Heart left ventricle (tissue), 16 donors: Measurements from ENCODE around the gene EPB41. TPM values are rescaled to one million over a fixed set of nuclear protein-coding genes. Genes with fewer than 3 reads are reported as not detected.

ENCODE experiments used
- ATAC-seq, 4 donors: fragments of 200-7000 bp; cut with Tn5 transposase; one replicate each; pipeline ENCODE4 v1.9.1; 2020 to 2022; ENCODE audit warnings: moderate library complexity in 4 of 4, mild to moderate bottlenecking in 3 of 4, moderate number of reproducible peaks in 1 of 4
- DNase-seq, 5 donors: peaks; one replicate each; pipeline ENCODE4 v3.0.0-alpha.2; 2020
- H3K27ac ChIP-seq, 12 donors: fragments of 200-600 bp; sonication (generic) in 4 of 12; one replicate each; pipeline versions ENCODE4 v1.5.0 to v1.8.0; 2016 to 2022; ENCODE audit warnings: mild to moderate bottlenecking in 2 of 12
- H3K27me3 ChIP-seq, 9 donors: fragments of 200-600 bp; sonication (generic) in 2 of 9; one replicate each; pipeline versions ENCODE4 v1.5.1 to v1.8.0; 2016 to 2022; ENCODE audit warnings: mild to moderate bottlenecking in 3 of 9
- H3K36me3 ChIP-seq, 9 donors: fragments of 200-600 bp; sonication (generic) in 2 of 9; one replicate each; pipeline versions ENCODE4 v1.5.0 to v1.8.0; 2018 to 2022; ENCODE audit warnings: mild to moderate bottlenecking in 2 of 9
- H3K4me1 ChIP-seq, 12 donors: fragments of 200-600 bp; sonication (generic) in 4 of 12; one replicate each; pipeline versions ENCODE4 v1.5.0 to v1.8.0; 2016 to 2022; ENCODE audit warnings: mild to moderate bottlenecking in 3 of 12
- H3K4me3 ChIP-seq, 12 donors: fragments of 200-600 bp; sonication (generic) in 4 of 12; one replicate each; pipeline versions ENCODE4 v1.5.0 to v1.8.0; 2017 to 2022; ENCODE audit warnings: mild to moderate bottlenecking in 9 of 12, moderate library complexity in 4 of 12
- H3K9me3 ChIP-seq, 12 donors: fragments of 200-600 bp; sonication (generic) in 4 of 12; one replicate each; pipeline versions ENCODE4 v1.5.0 to v1.8.0; 2016 to 2022; ENCODE audit warnings: mild to moderate bottlenecking in 1 of 12
- POLR2A ChIP-seq, 2 donors: fragments of 450-650 bp; IDR thresholded peaks; one replicate each; pipeline ENCODE4 v1.6.1; 2017; ENCODE audit warnings: antibody characterized with exemption in 2 of 2, mild to moderate bottlenecking in 2 of 2, moderate library complexity in 2 of 2
- WGBS, 4 donors: extraction: QIAGEN DNeasy Blood & Tissue Kit in 2 of 4; methylation state at CpG; one replicate each; pipeline versions ENCODE4 v1.1.5 to v1.1.7; 2013 to 2018; 5-methylcytosine and 5-hydroxymethylcytosine counted together
- intact Hi-C, 10 donors: fragments of 100-400 bp; cut with DNase I; formaldehyde crosslinking; loops; one replicate each; pipeline versions ENCODE4 v1.11.1 to v1.14.2; 2022
- polyA plus RNA-seq, 2 donors: library from polyadenylated mRNA; stranded (reverse); fragments of 200-250 nt; gene quantifications; one replicate each; pipeline ENCODE4 v1.2.3, GENCODE V29; 2013
- total RNA-seq, 9 donors: library from RNA; depleted of rRNA in 2 of 9; stranded (reverse); fragments of >200 nt in 2 of 9; fragmentation: NEBNext Ultra II Directional in 3 of 9; extraction: Animal tissue kit (Norgen Biotek cat#: 25700) in 3 of 9; gene quantifications; one replicate each; pipeline versions ENCODE4 v1.1.0 to v1.2.4, GENCODE V29; 2016 to 2023
- TF ChIP-seq, protein P1 (sequence below), 12 donors: fragments of 200-600 bp; sonication (generic) in 4 of 12; IDR thresholded peaks; one replicate each; pipeline versions ENCODE4 v1.5.0 to v1.8.0; 2018 to 2022; ENCODE audit warnings: antibody characterized with exemption in 12 of 12, mild to moderate bottlenecking in 5 of 12
- donor health status: ischemic (EF 13 %, LVEDD 7.1; RV severe dilation, severe dysfunction).
- donor health status: healthy with polysubstance abuse.
- donor health status: DM: no; HTN: yes; CAD: no.
- donor health status: DM: no; HTN: no; CAD: no.
- donor health status: ischemic (EF 25% LVEDD 6.9; RV normal size, moderate dysfunction).
- donor health status: ischemic (EF 25% LVEDD 5.7; RV mildly dilated, moderate dysfunction).
- donor health status: healthy.
- donor health status: DM: yes; HTN: yes; CAD: no.
- donor health status: ischemic (EF 35%, LVEDD 5.7; RV mildly dilated, moderate dysfunction).
- donor health status: nonischemic (EF 11% LVEDD 7.7; RV severe dilation, severe dysfunction).
- donor health status: DM: yes; HTN: yes; CAD: no.
- donor health status: PGD.
- donor health status: ischemic (EF 29% LVEDD 5.4; RV normal size, mild dysfunction).
- donor health status: nonischemic (EF 23%, LVEDD 6.1; RV moderate dilation, normal function).

Gene EPB41
- total and polyA plus RNA-seq, 11 donors: 7.8 to 34.4 (median 20.1) TPM

DNA sequence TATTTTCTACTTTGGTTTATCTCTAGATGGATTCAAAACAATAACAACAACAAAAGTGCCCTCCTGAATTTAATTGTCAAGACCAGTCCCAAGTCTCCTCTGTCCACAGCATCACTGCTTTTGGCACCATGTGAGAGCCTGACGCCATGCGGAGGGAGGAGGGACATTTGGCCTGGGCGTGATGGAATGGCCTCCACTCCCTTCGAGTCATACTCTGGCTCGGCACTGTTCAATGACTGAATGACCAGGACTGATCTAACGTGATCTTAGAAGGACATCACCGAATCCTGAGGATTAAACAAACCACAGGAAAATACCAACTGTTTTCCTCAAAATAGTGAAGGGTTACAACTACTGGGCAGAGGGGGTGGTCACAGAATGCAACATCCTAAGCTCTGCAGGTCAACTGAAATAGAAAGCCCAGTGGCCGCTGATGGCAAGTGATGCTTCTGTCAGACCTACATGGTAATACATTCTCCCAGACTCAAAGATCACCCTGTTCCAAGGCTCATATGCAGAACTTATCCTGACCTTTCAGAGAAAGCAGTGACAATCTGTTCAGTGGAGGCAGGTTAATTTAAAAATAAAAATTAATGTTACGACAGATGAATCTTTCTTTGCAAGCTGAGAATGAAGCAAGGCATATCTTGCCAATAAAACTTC lies 248.2 kb downstream of the EPB41 start:
- H3K4me3 ChIP-seq: no peak overlapping the region
- DNase-seq: peak in 3 of 5 donors; percentile 15 to 54 (median 49)
- 65 to 78% (median 70%) methylated on average over 9 of the region's 9 CpGs for WGBS, 4 donors
- TF ChIP-seq POLR2A (IDR thresholded peaks at IDR 0.05): no peak
- TF ChIP-seq, protein P1, sequence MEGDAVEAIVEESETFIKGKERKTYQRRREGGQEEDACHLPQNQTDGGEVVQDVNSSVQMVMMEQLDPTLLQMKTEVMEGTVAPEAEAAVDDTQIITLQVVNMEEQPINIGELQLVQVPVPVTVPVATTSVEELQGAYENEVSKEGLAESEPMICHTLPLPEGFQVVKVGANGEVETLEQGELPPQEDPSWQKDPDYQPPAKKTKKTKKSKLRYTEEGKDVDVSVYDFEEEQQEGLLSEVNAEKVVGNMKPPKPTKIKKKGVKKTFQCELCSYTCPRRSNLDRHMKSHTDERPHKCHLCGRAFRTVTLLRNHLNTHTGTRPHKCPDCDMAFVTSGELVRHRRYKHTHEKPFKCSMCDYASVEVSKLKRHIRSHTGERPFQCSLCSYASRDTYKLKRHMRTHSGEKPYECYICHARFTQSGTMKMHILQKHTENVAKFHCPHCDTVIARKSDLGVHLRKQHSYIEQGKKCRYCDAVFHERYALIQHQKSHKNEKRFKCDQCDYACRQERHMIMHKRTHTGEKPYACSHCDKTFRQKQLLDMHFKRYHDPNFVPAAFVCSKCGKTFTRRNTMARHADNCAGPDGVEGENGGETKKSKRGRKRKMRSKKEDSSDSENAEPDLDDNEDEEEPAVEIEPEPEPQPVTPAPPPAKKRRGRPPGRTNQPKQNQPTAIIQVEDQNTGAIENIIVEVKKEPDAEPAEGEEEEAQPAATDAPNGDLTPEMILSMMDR (IDR thresholded peaks at IDR 0.05): no peak
- ATAC-seq: peak in 3 of 4 donors; percentile 75 to 83 (median 76)
- H3K27ac ChIP-seq: peak overlapping the region in 1 of 12 donors; percentile 5
- H3K27me3 ChIP-seq: no peaks in the 10 kb centered on the region
- H3K36me3 ChIP-seq: peaks cover 0 to 95% (median 72%) of the 10 kb centered on the region in 9 donors
- intact Hi-C loops: no loop called here
- peaks cover 3 to 65% (median 30%) of the 10 kb centered on the region in 12 donors for H3K4me1 ChIP-seq
- H3K9me3 ChIP-seq: no peaks in the 10 kb centered on the region

DNA sequence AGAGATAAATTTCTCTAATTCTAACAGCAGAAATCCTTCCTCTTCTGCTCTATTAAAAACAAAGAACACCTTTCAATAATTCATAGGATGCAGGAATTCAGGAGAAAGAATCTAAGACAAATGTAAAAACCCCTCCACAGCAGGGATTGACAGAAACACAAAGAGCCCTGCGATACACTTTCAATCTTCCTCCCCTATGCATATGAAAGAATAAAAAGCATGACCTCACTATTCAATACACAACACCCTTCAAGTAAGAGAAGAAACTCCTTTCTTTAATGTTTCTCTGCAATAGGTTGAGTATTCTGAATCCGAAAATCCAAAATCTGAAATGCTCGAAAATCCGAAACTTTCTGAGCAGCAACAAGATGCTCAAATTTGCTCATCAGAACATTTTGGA lies 250.2 kb downstream of the EPB41 start:
- Histone ChIP-seq H3K27ac (no peak overlapping the region), H3K27me3 (no peaks in the 10 kb centered on the region), H3K4me1 (peaks cover 4 to 81% (median 40%) of the 10 kb centered on the region in 12 donors), H3K36me3 (peaks cover 0 to 94% (median 61%) of the 10 kb centered on the region in 9 donors), H3K9me3 (no peaks in the 10 kb centered on the region), H3K4me3 (no peak overlapping the region)
- WGBS, 4 donors: 85 to 95% (median 92%) methylated on average over 4 of the region's 4 CpGs
- no peak for DNase-seq
- TF ChIP-seq, protein P1 (IDR thresholded peaks at IDR 0.05): no peak
- no peak for TF ChIP-seq POLR2A (IDR thresholded peaks at IDR 0.05)
- intact Hi-C loops: no loop called here
- ATAC-seq: no peak

DNA sequence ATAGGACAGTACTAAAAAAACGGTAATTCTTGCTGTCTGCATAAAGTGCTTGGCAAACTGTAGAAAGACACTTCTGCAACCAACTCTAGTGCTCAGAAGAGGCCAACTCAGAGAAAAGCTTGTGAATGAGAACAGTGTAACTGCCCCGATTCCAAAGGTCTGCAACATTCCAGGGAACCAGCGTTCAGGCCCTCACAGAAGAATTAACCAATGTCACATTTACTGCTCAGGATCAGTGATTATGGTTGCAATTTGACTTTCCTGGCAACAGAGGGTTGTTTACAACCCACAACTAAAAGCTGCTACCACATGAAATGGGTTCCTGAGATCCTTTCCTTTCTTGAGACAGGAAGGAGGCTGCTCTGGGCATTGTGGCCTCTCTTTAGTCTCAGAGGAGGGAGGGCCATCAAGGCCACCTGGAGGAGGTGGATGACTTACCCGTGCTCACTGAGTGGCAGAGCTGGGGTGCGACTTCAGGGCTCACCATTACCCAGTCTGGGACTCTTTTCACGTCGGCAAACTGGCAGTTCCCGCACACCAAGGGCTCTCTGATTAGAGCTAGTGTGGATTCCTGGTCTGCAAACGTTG lies 252.0 kb downstream of the EPB41 start:
- DNase-seq (no peak), ATAC-seq (no peak)
- peaks cover 6 to 81% (median 48%) of the 10 kb centered on the region in 12 donors for H3K4me1 ChIP-seq
- H3K9me3 ChIP-seq: no peaks in the 10 kb centered on the region
- no peak overlapping the region for H3K27ac ChIP-seq
- H3K4me3 ChIP-seq: no peak overlapping the region
- intact Hi-C loops: no loop called here
- no peaks in the 10 kb centered on the region for H3K27me3 ChIP-seq
- TF ChIP-seq, protein P1 (IDR thresholded peaks at IDR 0.05): no peak
- no peak for TF ChIP-seq POLR2A (IDR thresholded peaks at IDR 0.05)
- 57 to 74% (median 71%) methylated on average over 8 to 9 of the region's 9 CpGs for WGBS, 4 donors
- peaks cover 0 to 85% (median 48%) of the 10 kb centered on the region in 9 donors for H3K36me3 ChIP-seq

DNA sequence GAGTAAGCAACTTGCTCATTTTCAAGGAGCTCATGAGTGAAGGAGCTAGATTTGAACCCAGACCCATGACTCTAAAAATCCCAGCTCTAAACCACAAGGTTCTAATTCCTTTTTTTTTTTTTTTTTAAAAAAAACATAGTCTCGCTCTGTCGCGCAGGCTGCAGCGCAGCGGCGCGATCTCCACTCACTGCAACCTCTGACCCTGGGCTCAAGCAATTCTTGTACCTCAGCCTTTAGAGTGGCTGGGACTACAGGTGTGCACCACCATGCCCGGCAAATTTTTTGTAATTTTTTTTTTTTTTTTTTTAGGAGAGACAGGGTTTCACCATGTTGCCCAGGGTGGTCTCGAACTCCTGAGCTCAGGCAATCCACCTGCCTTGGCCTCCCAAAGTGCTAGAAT lies 253.5 kb downstream of the EPB41 start:
- ATAC-seq (no peak), DNase-seq (no peak)
- Histone ChIP-seq H3K27ac (no peak overlapping the region), H3K27me3 (no peaks in the 10 kb centered on the region), H3K36me3 (peaks cover 0 to 77% (median 48%) of the 10 kb centered on the region in 9 donors), H3K4me3 (no peak overlapping the region), H3K9me3 (no peaks in the 10 kb centered on the region), H3K4me1 (peaks cover 2 to 77% (median 42%) of the 10 kb centered on the region in 12 donors)
- 97 to 99% (median 98%) methylated on average over 9 of the region's 9 CpGs for WGBS, 4 donors
- TF ChIP-seq, protein P1 (IDR thresholded peaks at IDR 0.05): no peak
- no peak for TF ChIP-seq POLR2A (IDR thresholded peaks at IDR 0.05)
- intact Hi-C loops: no loop called here
